ENCODE results near the gene CYP2U1.
"Not testable (repeated sequence)": the region's sequence is repeated elsewhere in the genome, so short reads cannot be mapped to it uniquely, and the experiment has no call there.

CYP2U1 gene

DNA sequence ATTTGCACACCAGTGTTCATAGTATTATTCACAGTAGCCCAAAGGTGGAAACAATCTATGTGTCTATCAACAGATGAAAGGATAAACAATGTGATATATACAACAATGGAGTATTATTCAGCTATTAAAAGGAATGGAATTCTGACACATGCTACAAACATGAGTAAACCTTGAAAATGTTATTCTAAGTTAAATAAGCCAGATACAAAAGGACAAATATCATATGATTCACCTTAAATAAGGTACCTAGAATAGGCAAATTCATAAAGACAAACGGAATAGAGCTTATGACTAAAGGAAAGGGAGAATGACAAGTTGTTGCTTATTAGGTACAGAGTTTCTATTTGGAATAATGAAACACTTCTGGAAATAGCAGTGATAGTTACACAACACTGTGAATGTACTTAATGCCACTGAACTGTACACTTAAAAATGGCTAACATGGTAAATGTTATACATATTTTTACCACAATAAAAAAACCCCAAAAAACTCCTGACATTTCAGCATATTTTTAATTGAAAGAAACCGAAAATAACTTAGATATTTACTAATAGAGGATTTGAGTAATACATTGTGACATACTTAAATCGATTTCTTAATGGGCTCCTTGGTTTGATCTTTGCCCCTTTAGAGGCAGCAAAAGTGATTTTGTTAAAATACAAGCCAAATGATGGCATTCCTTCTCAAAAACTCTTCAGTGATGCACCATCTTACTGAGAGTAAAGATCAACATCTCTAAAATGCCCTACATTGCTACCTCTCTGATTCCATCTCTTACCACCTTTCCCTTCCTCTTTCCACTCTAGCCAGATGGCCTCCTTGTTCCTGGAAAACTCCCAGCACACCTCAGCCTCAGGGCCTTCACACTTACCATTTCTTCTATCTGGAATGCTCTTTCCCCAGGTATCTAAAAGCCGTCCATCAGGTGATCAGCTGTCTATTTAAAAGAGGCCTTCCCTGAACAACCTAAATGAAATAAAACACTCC lies 8.6 kb upstream of the CYP2U1 start:
- no peak for DNase-seq (ENCODE audit: low spot score)

DNA sequence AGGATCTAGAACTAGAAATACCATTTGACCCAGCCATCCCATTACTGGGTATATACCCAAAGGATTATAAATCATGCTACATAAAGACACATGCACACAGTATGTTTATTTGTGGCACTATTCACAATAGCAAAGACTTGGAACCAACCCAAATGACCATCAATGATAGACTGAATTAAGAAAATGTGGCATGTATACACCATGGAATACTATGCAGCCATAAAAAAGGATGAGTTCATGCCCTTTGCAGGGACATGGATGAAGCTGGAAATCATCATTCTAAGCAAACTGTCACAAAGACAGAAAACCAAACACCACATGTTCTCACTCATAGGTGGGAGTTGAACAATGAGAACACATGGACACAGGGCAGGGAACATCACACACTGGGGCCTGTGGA lies 5.6 kb upstream of the CYP2U1 start:
- not testable (repeated sequence) for DNase-seq (ENCODE audit: low spot score)

DNA sequence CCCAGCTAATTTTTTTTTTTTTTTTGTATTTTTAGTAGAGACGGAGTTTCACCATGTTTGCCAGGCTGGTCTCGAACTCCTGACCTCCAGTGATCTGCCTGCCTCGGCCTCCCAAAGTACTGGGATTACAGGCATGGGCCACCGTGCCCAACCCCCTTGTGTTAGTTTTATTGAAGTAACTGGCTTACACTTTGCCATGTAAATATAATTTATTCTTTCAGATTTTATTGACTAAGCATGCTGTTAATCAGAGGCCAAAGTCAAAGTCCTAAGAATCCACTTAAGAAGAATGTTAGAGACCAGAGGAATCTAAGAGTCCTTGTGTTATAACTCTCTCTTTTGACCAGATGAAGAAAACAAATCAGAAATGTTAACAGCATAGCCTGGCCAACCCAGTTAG lies 4.5 kb upstream of the CYP2U1 start:
- not testable (repeated sequence) for DNase-seq (ENCODE audit: low spot score)

DNA sequence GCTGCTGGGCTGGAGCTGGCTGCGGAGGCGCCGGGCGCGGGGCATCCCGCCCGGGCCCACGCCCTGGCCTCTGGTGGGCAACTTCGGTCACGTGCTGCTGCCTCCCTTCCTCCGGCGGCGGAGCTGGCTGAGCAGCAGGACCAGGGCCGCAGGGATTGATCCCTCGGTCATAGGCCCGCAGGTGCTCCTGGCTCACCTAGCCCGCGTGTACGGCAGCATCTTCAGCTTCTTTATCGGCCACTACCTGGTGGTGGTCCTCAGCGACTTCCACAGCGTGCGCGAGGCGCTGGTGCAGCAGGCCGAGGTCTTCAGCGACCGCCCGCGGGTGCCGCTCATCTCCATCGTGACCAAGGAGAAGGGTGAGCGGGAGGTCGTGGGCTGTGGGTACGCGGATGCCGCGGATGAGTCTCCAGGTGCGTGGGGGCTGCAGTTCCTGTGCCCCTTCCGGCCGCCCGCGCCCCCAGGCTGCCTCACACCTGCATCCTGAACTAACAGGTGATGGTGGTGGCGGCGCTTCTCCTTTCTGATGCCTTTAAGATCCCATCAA lies 499 bp downstream of the CYP2U1 start:
- DNase-seq (ENCODE audit: low spot score), result no peak

DNA sequence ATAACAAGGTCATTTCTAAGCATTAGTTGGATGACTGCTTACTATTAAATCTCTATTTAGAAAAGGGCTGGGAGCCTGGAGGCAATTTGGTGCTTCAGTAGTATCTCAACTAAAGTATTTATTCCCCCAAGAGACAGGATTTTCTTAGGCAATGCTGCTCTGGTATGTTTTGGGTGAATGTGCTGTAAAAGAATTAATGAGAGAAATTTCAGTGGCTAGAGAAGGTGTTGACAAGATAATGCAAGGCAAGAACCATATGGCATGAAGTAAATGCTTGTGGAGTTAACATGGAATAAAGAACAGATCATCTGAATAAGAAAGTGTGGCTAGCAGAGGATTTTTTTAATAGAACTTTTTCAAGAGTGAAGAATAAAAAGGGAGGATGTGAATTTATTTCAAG lies 3.9 kb downstream of the CYP2U1 start:
- no peak for DNase-seq (ENCODE audit: low spot score)

DNA sequence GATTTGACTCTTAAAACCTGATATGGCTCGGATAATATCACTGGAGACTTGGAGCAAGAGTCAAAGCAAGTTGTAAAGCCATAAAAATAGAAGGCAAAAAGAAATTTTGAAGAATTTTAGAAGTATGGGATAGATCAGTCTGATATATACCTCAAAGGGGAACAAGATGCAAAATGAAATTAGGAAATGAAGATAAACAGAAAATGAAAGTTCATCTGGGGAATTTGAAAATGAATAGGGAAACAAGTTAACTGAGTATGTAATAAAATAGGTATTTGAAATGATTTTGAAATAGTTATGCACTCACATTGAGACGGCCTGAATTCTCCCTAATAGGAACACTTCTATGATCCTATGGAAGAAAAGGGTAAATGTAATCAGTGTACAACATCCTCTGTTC lies 5.7 kb downstream of the CYP2U1 start:
- DNase-seq (ENCODE audit: low spot score), result no peak

DNA sequence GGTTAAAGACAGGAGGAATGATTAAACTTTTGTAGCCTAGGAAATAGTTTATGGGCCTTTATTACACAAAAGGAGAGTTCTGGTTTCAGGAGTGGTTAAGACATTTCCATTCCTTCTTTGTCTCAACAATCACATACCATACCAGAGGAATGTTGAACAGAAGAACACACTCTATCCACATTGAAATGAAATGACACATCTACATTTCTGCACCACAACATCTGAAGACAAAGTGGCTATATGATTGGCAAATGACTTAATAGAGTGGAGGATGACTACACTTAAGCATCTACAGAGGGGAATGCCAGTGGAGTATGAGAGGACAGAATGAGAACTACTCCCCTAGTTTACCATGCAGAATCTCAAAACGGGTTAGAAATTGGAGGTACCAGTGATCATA lies 8.0 kb downstream of the CYP2U1 start:
- DNase-seq (ENCODE audit: low spot score), result no peak

DNA sequence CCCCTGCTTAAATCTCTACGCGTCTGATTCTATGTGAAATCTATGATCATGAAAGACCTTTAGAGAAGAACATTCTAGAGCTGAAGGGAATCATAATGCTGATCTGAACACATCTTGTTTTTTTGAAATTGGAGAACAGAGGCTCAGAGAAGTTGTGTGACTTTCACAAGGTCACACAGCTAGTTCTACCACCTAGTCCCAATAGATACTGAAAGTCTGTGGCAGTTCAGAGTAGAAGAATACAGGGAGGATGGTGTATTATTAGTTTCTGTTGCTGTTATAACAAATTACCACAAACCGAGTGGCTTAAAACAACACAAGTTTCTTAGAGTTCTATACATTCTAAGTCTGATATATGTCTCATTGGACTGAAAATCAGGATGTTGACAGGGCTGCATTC lies 14.5 kb downstream of the CYP2U1 start:
- no peak for DNase-seq (ENCODE audit: low spot score)

DNA sequence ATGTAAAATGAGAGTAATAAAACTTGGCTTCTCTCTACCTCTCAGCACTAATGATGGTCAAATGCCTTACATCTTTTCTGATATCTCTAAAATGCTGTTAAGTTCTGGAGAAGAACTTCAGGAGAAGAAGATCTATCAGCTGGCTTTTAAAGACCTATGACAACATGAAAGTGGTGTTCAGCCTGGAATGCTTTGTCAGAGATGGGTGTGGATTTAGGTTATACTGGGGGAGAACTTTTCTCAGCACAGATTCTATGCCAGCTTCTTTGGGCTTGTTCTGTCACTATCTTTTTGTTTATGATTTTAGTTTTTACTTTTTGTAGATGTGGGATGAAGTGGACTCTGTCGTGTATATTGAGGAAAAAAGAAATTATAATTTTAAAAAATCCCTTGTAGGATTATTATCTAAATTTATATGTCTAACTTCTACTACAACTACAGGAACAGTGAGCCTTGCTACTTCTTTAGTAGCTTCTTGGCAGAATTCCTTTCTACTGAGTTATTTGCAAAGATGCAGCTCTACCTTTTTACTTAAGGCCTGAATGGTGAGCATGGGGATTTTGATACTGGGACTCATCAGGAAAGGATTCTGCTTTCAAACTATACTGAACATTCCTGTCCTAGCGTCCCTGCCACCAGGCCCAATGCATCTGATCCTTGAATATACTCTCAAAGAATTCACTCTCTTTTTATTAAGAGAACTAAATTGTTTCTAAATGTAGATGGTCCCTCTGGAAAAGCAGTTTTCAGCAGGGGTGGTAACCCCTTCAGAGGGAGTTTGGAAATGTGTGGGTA lies 19.6 kb downstream of the CYP2U1 start:
- DNase-seq (ENCODE audit: low spot score), result no peak

DNA sequence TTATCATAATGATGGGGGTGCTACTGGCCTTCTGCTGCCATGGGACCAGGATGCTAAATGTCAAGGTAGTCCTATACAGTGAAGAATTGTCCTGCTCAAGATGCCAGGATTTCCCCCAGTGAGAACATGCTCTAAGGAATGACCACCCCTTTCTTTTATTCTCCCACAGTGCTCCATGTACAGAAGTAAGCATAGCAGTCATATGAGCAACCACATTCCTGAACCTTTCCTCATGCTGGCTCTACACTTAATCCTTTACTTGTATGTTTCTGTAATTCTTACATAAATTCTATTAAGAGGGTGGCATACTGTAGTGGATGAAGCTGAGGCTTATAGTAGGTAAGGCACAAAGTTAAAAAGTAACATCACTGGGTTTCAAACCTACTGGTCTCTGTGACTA lies 20.2 kb downstream of the CYP2U1 start:
- DNase-seq (ENCODE audit: low spot score), result no peak

DNA sequence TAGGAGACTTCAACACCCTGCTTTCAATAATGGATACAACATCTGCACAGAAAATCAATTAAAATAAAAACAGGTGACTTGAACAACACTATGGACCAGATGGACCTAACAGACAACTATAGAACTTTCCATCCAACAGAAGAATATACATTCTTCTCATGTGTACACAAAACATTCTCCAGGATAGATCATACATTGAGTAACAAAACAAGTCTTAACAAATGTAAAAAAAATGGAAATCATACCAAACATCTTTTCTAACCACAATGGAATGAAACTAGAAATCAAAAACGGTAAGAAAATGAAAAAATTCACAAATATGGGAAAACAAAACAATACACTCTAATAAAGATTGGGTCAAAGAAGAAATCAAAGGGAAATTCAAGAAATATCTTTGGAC lies 24.7 kb downstream of the CYP2U1 start:
- no peak for DNase-seq (ENCODE audit: low spot score)

DNA sequence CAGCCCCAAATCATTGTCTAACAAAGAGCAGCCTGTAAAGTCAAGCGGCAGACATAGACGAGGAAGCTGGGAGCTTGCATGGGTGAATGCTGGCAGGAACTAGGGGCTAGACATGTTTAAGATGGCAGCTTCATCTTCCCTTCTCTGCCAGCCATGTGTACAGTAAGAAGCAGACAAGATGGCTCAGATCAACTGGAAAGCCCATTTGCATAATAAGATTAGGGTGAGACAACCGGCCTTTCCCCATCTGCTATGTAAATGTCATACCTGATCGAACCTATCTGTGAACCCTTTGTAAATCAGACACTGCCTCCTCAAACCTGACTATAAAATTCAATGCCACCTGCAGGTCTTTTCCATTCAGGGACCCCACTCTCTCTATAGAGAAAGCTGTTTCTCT lies 35.6 kb downstream of the CYP2U1 start:
- no peak for DNase-seq (ENCODE audit: low spot score)

DNA sequence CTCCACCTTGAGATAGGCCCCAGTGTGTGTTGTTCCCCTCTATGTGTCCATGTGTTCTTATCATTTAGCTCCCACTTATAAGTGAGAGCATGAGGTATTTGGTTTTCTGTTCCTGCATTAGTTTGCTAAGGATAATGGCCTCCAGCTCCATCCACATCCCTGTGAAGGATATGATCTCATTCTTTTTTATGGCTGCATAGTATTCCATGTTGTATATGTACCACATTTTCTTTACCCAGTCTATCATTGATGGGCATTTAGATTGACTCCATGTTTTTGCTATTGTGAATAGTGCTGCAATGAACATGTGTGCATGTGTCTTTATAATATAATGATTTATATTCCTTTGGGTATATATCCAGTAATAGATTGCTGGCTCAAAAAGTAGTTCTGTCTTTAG lies 36.2 kb downstream of the CYP2U1 start:
- not testable (repeated sequence) for DNase-seq (ENCODE audit: low spot score)

DNA sequence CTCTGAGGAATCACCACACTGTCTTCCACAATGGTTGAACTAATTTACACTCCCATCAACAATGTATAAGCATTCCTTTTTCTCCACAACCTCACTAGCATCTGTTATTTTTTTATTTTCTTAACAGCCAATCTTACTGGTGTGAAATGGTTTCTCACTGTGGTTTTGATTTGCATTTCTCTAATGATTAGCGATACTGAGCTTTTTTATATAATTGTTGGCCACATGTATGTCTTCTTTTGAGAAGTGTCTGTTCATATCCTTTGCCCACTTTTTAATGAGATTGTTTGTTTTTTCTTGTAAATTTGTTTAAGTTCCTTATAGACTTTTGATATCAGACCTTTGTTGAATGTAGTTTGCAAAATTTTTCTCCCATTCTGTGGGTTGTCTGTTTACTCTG lies 36.6 kb downstream of the CYP2U1 start:
- DNase-seq (ENCODE audit: low spot score), result not testable (repeated sequence)

DNA sequence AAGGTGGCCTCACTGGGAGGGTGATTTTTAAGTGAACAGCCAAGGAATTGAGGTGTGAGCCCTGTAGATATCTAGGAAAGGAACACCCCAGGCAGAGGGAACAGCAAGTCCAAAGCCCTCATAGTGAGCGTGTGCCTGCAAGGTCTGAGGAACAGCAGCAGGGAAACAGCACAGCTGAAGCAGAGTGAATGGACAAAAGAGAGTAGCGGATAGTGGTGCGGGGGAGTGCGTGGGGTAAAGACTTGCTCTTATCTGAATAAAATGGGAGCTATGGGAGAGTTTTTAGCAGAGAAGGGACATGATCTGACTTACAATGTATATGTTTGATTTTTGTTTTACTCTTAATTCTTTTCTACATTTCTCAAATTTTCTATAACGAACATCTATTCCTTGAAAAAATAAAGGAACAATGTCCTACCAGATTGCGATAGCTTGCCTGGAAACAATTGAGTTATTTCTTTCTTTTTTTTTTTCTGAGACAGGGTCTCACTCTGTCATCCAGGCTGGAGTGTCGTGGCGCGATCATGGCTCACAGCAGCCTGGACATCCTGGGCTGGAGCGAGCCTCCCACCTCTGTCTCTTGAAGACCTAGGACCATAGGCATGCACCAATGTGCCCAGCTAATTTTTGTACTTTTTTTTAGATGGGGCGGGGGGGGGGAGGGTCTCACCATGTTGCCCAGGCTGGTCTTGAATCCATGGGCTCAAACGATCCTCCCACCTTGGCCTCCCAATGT lies 38.9 kb downstream of the CYP2U1 start:
- DNase-seq (ENCODE audit: low spot score), result peak; percentile 40

DNA sequence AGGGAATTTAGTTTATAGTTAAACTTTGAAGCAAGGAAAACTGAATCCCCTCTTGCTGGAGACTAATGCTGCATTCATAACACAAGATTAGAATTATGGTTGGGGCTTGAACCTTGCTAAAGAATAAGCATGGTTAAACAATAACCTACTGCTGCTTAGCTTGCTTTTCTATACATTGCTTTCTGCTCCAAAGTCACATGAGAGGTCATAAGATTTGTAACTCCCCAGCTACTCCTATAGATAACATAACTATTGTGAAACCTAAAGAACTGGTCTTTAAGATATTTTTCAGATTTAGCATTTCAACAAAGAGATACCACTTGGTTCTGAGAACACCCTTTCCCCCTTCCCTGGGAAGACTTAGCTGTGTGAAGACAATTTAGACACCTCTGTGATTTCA lies 41.3 kb downstream of the CYP2U1 start:
- DNase-seq (ENCODE audit: low spot score), result no peak

DNA sequence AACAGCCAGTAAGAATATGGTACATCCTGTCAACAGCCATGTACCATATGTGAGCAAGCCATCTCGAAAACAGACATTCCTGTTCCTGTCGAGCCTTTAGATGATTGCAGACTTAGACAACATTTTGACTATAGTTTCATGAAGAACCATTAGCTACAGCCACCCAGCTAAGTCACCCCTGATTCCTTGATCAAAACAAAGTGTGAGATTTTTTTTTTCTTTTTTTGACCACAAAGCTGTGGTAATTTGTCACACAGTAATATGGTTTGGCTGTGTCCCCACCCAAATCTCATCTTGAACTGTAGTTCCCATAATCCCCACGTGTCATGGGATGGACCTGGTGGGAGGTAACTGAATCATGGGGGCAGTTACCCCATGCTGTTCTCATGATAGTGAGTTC lies 43.2 kb downstream of the CYP2U1 start:
- DNase-seq (ENCODE audit: low spot score), result no peak

DNA sequence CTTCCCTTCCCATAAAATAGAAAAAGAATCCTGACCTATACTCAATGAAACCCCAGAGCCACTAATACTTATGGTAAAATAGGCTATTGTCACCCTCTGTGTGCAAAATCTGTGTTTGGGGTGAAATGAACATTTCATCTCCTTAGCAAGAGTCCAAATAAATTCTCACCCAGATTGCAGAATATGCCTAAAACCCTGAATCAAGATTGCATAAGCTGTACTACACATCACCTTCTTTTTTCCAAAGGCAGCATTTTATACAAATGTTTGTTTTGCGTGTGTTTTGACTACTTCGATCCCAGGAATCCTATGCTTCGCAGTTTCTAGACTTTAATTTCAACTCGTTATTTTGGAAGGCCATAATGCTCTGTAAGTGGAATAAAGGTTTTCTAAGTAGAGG lies 46.1 kb downstream of the CYP2U1 start:
- DNase-seq (ENCODE audit: low spot score), result no peak

DNA sequence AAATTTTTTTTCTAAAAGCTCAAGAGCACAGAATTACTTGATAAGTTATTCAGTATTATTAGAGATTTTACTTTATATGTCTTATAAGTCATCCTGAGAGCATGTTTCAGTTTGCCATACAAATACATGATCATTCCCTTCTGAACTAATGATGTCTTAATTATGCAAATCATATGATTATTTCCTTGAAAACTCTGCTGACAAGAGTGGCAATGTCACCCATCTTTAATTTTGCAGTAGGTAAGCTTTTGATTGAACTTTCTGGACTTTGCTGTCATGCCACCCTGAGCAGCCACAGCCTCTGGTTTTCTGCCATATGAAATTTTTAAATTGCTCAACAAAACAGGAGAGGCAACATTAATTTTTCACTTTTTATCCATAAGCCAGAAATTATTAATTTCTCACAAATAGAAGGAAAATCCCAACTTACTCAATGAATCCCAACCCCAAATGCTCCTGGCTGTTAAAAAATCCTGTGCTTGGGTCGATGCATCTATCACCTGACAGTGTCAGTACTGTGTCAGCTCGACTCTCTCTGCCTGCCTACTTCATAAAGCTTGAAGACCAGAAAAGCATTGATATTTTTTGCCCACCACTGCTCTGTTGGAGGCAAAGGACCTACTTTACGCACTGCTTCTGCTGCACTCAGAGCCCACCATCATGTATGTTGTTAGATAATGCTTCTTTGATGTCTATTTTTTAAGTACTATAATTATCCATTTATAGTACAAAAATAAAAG lies 46.8 kb downstream of the CYP2U1 start:
- DNase-seq (ENCODE audit: low spot score), result peak; percentile 56

DNA sequence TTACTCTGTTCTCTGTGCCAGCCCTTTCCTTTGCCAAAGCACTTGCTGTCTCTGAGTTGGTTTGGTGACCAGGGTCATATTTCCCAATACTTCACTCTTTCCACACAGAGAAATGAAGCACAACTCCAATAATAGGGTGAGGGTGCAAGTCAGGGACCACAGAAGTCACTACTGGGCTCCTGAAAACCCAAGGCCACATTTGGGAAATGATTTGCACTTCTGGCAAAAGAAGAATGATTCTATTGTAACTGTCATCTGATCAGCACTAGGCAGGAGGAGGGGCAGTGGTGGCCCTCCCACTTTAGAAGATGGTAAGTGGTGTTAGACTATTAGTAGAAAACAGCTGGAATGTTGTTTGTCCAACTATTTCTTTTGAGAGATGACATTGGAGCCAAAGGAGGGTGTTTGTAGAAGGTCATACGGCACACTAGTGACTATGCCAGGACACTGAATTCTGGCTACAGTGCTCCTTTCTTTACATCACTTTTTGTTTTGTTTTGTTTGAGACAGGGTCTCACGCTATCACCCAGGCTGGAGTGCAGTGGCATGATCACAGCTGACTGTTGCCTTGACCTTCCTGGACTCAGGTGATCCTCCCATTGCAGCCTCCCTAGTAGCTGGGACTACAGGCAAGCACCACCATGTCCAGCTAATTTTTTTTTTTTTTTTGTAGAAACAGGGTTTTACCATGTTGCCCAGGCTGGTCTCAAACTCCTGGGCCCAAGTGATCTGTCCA lies 47.5 kb downstream of the CYP2U1 start:
- peak; percentile 90 for DNase-seq (ENCODE audit: low spot score)

Data from globus pallidus (tissue), 1 donor.